SU-DHL-6 (cell line): Measurements from ENCODE around the gene BLOC1S1.

Experiments
- CTCF ChIP-seq: fragments of 200-600 bp; sonication (generic); IDR thresholded peaks from one replicate; pipeline ENCODE4 v1.5.1; 2017; ENCODE audit warnings: antibody characterized with exemption, mild to moderate bottlenecking, low read length, moderate library complexity; ENCODE audit not compliant: insufficient read depth, poor library complexity, severe bottlenecking
- EZH2phosphoT487 ChIP-seq: fragments of 200-600 bp; sonication (generic), shearing (Covaris generic); conservative IDR thresholded peaks from 2 replicates; pipeline ENCODE4 v1.6.1; 2018; ENCODE audit warnings: mild to moderate bottlenecking, antibody characterized with exemption, low read length, moderate library complexity, mixed read lengths

DNA sequence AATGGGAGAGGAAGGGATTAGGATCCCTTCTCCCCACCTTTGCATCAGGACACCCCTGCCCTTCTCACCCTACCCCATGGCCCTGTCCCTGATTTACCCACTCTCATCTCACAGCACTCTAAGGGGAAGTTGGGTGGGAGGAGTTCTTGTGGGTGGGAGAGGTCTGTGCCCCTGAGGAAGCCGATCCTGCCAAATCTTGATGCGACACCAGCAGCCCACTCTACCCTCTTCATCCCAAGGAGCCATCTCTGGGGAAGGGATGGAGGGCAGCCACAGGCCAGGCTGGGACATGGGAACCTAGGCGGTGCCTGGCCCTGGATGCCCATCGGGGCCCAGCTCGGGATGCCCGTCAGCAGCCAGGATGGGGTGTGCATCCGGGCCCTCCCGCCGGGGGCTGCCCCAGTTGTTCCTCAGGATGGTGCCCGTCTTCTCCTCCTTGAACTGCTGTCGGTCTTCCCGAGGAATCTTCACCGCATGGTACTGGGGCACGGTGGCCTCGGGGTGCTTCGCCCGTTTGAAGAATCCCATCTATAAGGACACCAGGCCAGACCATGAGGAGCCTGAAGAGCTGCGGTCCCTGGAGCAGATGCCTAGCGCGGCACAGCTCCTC is 31.0 kb upstream of the BLOC1S1 start:
- TF ChIP-seq CTCF = no peak
- no peak for TF ChIP-seq EZH2phosphoT487
